Gastrocnemius medialis (tissue), 4 donors: ENCODE measurements around the gene AREL1. TPM values are rescaled to one million over a fixed set of nuclear protein-coding genes. Genes with fewer than 3 reads are reported as not detected.

ENCODE experiments used
- ATAC-seq, 2 donors: fragments of 150-250 bp; one replicate each; pipeline ENCODE4 v1.9.1; 2016
- DNase-seq, 2 donors: peaks; one replicate each; pipeline ENCODE4 v3.0.0-alpha.2; 2019
- H3K27ac ChIP-seq, 4 donors: fragments of 200-600 bp; sonication (generic); 1 replicate in 1 of 4; 2 replicates in 3 of 4; pipeline ENCODE4 v1.5.1; 2016 to 2018; ENCODE audit warnings: mild to moderate bottlenecking in 2 of 4, moderate library complexity in 1 of 4
- H3K27me3 ChIP-seq, 3 donors: fragments of 200-600 bp; sonication (generic) in 2 of 3; 1 replicate in 1 of 3; 2 replicates in 2 of 3; pipeline versions ENCODE4 v1.5.1 to v1.6.0; 2016 to 2019; ENCODE audit warnings: mild to moderate bottlenecking in 1 of 3, moderate library complexity in 1 of 3
- H3K36me3 ChIP-seq, 2 donors: fragments of 200-600 bp; sonication (generic) in 1 of 2; one replicate each; pipeline ENCODE4 v1.5.1; 2017 to 2018
- H3K4me1 ChIP-seq, 2 donors: fragments of 200-600 bp; sonication (generic) in 1 of 2; one replicate each; pipeline ENCODE4 v1.5.1; 2016 to 2017; ENCODE audit warnings: mild to moderate bottlenecking in 2 of 2
- H3K4me3 ChIP-seq, 4 donors: fragments of 200-600 bp; sonication (generic) in 3 of 4; 1 replicate in 1 of 4; 2 replicates in 3 of 4; pipeline ENCODE4 v1.5.1; 2016 to 2019; ENCODE audit warnings: mild to moderate bottlenecking in 2 of 4
- H3K9me3 ChIP-seq, 3 donors: fragments of 200-600 bp; sonication (generic) in 2 of 3; 1 replicate in 1 of 3; 2 replicates in 2 of 3; pipeline ENCODE4 v1.5.1; 2016 to 2019
- CTCF ChIP-seq, 5 experiments: fragments of 450-650 bp in 3 of 5; fragments of 200-600 bp in 2 of 5; sonication (generic) in 2 of 5; IDR thresholded peaks in 4 of 5; conservative IDR thresholded peaks in 1 of 5; 1 replicate in 4 of 5; 2 replicates in 1 of 5; pipeline ENCODE4 v1.5.1; 2016 to 2019; ENCODE audit warnings: antibody characterized with exemption in 5 of 5, mild to moderate bottlenecking in 3 of 5, moderate library complexity in 3 of 5
- POLR2A ChIP-seq, 2 donors: fragments of 450-650 bp; IDR thresholded peaks; one replicate each; pipeline ENCODE4 v1.6.1; 2017; ENCODE audit warnings: antibody characterized with exemption in 2 of 2, mild to moderate bottlenecking in 2 of 2, moderate library complexity in 2 of 2
- in situ Hi-C, 4 donors: fragments of 200-750 bp; cut with MboI; loops; one replicate each; pipeline versions ENCODE4 v1.15.0 to v1.8.0; 2017; ENCODE audit warnings: low sequenced_read_pairs in 4 of 4
- intact Hi-C: fragments of 100-400 bp; cut with DNase I; formaldehyde crosslinking; loops from one replicate; pipeline ENCODE4 v1.15.1; 2023; ENCODE audit warnings: low total_unique reads
- total RNA-seq, 4 donors: library from RNA; depleted of rRNA; stranded (reverse); fragments of >200 nt; gene quantifications; one replicate each; pipeline versions ENCODE4 v1.1.0 to v1.2.3, GENCODE V29; 2016

The AREL1 gene
- total RNA-seq, 4 donors from 2014 or later: 14.7 to 30.1 (median 22.1) TPM

GRCh38 chr14:74661726-74662450 lies 51.0 kb downstream of the AREL1 start:
- intact Hi-C loops: loop anchor here (2.0 to 5.0 kb wide), 2 partner anchors 53 to 115 kb away; no protein-coding TSS in a partner anchor
- TF ChIP-seq CTCF (IDR thresholded peaks at IDR 0.05 in 4 of 5, conservative IDR thresholded peaks at IDR 0.05 in 1 of 5) (no peak), POLR2A (IDR thresholded peaks at IDR 0.05) (no peak)
- in situ Hi-C loops: no loop called here

GRCh38 chr14:74660863-74661262 lies 52.0 kb downstream of the AREL1 start:
- in situ Hi-C loops: no loop called here
- intact Hi-C loops: loop anchor here (5.0 kb wide), 1 partner anchor 114 kb away; no protein-coding TSS in a partner anchor
- H3K4me1 ChIP-seq: peaks cover 34 to 68% of the 10 kb centered on the region in 2 donors
- DNase-seq (no peak), ATAC-seq (no peak)
- peaks cover 0 to 5% of the 10 kb centered on the region in 2 donors for H3K36me3 ChIP-seq
- H3K9me3 ChIP-seq: no peaks in the 10 kb centered on the region
- TF ChIP-seq CTCF (IDR thresholded peaks at IDR 0.05 in 4 of 5, conservative IDR thresholded peaks at IDR 0.05 in 1 of 5) (no peak), POLR2A (IDR thresholded peaks at IDR 0.05) (no peak)
- H3K4me3 ChIP-seq: no peak overlapping the region
- no peaks in the 10 kb centered on the region for H3K27me3 ChIP-seq
- peak overlapping the region; percentile 80 to 88 (median 87) for H3K27ac ChIP-seq

More at GRCh38 chr14:74661726-74662450, 51.0 kb downstream of the AREL1 start:
- Histone ChIP-seq H3K36me3 (peaks cover 0 to 7% of the 10 kb centered on the region in 2 donors), H3K4me3 (no peak overlapping the region), H3K9me3 (no peaks in the 10 kb centered on the region), H3K27ac (peak overlapping the region; percentile 80 to 88 (median 87)), H3K27me3 (no peaks in the 10 kb centered on the region), H3K4me1 (peaks cover 34 to 68% of the 10 kb centered on the region in 2 donors)
- DNase-seq (peak; percentile 79 to 88), ATAC-seq (peak; percentile 32 to 55)

- H3K9me3 ChIP-seq: no peaks in the 10 kb centered on the region
- peaks cover 34 to 62% of the 10 kb centered on the region in 2 donors for H3K4me1 ChIP-seq
- H3K27ac ChIP-seq: peak overlapping the region in 3 of 4 donors; percentile 86 to 88 (median 88)
- no peak for ATAC-seq
- intact Hi-C loops (loop anchor here (5.0 kb wide), 1 partner anchor 113 kb away; no protein-coding TSS in a partner anchor), in situ Hi-C loops (no loop called here)
- no peak for TF ChIP-seq POLR2A (IDR thresholded peaks at IDR 0.05)
- TF ChIP-seq CTCF (IDR thresholded peaks at IDR 0.05 in 4 of 5, conservative IDR thresholded peaks at IDR 0.05 in 1 of 5): no peak
- no peaks in the 10 kb centered on the region for H3K27me3 ChIP-seq
- no peak overlapping the region for H3K4me3 ChIP-seq
- H3K36me3 ChIP-seq: peaks cover 0 to 5% of the 10 kb centered on the region in 2 donors
- DNase-seq: no peak
Measured at GRCh38 chr14:74660167-74660566, 52.7 kb downstream of the AREL1 start.

- intact Hi-C loops: no loop called here
- Histone ChIP-seq H3K4me1 (peaks cover 24 to 49% of the 10 kb centered on the region in 2 donors), H3K36me3 (peaks cover 0 to 5% of the 10 kb centered on the region in 2 donors), H3K27me3 (no peaks in the 10 kb centered on the region), H3K27ac (no peak overlapping the region), H3K9me3 (no peaks in the 10 kb centered on the region), H3K4me3 (no peak overlapping the region)
- in situ Hi-C loops: no loop called here
- TF ChIP-seq CTCF (IDR thresholded peaks at IDR 0.05 in 4 of 5, conservative IDR thresholded peaks at IDR 0.05 in 1 of 5) (no peak), POLR2A (IDR thresholded peaks at IDR 0.05) (no peak)
- ATAC-seq: no peak
- no peak for DNase-seq
Measured at GRCh38 chr14:74658535-74659131, 54.2 kb downstream of the AREL1 start.
